HG03442 (cell line): ENCODE results near the gene RPUSD1.
A peak's percentile ranks its signal among the peaks of the same experiment; 100 is the strongest.
"Not testable (repeated sequence)": the region's sequence is repeated elsewhere in the genome, so short reads cannot be mapped to it uniquely, and the experiment has no call there.

ENCODE experiments used
- ATAC-seq: cut with Tn5 transposase; IDR thresholded peaks from one replicate; pipeline ENCODE4 v1.9.1; 2021; ENCODE audit warnings: mild to moderate bottlenecking, moderate library complexity; ENCODE audit not compliant: unreplicated experiment

RPUSD1 gene, protein sequence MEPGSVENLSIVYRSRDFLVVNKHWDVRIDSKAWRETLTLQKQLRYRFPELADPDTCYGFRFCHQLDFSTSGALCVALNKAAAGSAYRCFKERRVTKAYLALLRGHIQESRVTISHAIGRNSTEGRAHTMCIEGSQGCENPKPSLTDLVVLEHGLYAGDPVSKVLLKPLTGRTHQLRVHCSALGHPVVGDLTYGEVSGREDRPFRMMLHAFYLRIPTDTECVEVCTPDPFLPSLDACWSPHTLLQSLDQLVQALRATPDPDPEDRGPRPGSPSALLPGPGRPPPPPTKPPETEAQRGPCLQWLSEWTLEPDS

DNA sequence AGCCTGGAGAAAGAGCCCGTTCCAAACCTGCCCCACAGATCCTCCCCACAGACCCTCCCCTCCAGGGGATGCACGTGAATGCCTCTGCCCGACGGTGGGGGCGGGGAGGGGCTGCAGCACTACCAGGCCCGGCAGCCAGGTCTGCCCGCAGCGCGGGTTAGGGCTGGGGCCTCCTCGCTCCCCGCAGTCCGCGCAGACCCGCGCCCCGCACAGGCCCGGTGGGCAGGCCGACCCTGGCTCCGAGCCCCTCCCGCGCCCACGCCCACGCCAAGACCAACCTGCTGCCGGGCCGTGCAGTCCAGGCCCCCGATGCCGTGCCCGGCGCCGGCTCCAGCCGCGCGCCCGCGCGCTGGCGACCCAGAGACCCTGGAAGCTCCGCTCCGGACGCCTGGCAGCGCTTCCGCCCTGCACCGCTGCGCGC, at the start of gene RPUSD1:
Gene RPUSD1 (minus strand): TSS at position 404 of the 421 bp plus-strand sequence. CDS start 644 bp downstream, outside the sequence.
- ATAC-seq = peak; percentile 22

DNA sequence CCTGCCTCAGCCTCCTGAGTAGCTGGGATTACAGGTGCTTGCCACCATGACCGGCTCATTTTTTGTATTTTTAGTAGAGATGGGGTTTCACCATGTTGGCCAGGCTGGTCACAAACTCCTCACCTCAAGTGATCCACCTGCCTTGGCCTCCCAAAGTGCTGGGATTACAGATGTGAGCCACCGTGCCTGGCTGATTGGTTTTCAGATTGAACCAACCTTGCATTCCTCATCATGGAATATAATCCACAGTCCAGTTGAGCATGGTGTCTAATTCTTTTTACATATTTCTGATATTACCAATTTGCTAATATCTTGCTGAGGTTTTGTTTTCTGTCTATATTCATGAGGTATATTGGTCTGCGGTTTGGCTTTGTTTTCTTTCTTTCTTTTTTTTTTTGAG, 48.6 kb upstream of the RPUSD1 start:
- ATAC-seq = not testable (repeated sequence)

DNA sequence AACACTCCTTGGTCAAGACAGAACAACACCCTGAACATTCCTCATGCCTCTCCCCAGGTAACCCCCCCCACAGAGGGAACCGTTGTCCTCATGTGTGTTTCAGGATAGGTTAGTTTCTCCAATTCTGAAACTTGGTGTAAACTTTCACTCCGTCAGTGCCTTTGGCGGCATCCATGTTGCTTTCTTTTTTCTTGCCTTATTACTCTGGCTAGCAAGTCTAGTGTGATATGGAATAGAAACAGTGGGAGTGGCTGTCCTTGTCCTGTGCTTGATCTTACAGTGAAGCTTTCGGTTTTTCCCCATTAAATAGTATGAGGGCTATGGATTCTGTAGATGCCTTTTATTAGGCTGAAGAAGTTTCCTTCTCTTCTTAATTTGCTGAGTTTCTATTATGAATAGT, 48.0 kb upstream of the RPUSD1 start:
- ATAC-seq = no peak

GRCh38 chr16:835373-835772, 47.2 kb upstream of the RPUSD1 start:
- no peak for ATAC-seq

GRCh38 chr16:833411-833810, 45.2 kb upstream of the RPUSD1 start:
- no peak for ATAC-seq

DNA sequence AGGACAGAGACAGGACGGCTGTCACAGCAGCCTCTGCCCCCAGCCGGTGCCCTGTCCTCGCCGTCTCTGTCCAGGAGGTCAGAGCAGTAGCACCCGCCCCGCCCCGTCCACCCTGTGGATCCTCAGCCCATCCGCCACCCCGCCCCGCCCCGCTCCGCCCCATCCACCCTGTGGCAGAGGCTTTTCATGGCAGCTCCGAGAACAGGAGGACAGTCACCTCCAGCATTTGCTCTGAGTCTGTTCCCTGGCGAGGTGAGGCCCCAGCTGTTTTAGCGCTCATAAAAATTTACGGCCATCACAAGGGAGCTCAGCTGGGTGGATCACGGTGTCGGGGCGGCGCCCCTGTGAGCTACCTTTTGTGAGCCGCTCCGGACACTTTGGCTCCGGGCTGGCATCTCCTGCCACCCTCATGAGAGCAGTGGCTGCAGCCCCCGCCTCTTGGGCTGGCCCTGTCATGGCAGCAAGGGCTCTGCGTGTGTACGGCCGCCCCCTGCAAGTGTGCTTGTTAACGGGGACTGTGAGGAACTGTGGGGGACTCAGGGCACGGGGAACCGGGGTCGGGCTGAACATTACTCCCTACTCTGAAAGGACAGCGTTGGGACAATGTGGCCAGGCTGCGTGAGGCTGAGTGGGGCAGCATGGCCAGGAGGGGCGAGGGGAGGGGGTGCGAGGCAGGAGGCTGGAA, 44.6 kb upstream of the RPUSD1 start:
- ATAC-seq = no peak

GRCh38 chr16:831571-832413, 43.6 kb upstream of the RPUSD1 start:
- no peak for ATAC-seq

- no peak for ATAC-seq
Observed at GRCh38 chr16:830871-831570, 42.8 kb upstream of the RPUSD1 start.

GRCh38 chr16:830107-830870, 42.1 kb upstream of the RPUSD1 start:
- ATAC-seq = no peak

DNA sequence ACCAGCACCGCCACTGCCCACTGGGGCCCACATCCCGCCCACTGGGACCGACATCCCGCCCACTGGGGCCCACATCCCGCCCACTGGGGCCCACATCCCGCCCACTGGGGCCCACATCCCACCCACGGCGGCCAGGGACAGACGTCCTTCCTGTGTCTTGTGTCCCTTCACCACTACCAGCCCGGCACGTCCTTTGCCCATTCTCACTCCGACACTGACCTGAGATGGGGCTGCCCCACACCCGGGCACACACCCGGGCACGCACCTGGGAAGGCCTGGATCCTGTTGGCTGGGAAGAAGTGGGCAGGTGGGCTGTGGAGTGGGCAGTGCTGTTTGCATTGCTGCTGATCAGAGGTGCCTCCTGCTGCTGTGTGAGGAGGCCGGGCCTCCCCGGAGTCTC, 40.7 kb upstream of the RPUSD1 start:
- no peak for ATAC-seq

DNA sequence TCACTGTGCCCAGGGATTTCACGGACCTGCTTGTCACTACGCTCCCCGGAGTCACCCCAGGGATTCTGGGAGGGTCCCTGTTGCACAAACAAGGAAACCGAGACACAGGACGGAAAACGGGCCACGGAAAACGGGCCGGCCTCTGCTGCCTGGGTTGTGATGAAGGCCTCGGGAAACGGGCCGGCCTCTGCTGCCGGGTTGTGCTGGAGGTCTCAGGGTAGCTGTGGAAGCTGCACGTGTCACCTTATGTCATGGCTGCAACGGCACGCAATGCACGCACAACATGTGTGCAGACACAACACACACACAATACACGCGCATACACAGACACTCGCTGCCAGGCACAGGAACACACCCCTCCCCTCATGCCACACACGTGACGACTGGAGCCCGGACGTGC, 39.3 kb upstream of the RPUSD1 start:
- no peak for ATAC-seq

DNA sequence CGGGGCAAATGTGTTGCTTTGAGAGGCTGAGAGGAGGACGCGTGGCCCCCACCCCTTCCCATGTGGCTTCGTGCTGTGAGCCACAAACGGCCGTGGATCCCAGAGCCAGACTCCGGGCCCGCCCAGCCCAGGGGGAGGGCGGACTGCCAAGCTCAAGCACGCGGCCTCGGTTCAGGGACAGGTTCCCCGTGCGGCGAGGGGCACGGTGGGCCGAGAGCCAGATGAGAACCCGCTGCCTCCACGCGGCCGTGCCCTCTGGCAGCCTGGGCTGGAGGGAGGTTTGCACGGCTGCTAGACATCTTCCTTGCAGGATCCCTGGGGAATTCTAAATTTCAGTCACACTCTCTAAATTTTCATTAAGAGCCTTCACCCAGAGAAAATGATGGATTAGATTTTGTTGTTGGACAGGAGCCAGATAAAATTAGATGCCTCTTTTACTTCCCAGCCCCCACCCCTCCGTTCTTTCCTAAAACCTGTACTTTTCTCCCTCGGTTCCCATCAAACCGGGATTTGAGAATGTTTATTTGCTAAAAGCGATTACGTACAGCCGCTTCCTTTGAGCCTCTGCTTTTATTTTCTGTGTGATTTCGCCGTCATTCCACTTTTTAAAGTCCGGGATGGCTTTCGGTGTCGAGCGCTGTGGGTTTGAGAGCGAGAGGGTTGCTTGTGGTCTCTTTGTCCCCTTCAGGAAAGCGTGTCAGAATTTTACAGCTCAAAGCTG, 37.3 kb upstream of the RPUSD1 start:
- ATAC-seq = no peak

DNA sequence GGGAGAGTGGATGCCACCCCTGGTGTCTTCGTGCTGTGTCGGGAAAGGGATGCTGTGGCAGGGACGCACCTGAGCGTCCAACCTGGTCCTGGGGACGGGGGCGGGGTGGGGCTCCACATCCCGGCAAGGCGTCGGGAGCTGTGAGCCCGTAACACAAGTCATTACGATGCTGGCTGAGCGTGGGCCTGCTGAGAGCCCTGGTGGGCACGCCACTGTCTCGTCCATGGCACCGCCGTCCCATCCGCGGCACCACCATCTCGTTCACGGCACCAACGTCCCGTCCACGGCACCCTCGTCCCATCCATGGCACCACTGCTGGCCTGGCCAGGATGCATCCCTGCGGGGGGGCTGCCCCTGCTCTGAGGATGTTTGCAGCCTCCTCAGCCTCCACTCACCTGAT, 36.4 kb upstream of the RPUSD1 start:
- ATAC-seq = no peak

DNA sequence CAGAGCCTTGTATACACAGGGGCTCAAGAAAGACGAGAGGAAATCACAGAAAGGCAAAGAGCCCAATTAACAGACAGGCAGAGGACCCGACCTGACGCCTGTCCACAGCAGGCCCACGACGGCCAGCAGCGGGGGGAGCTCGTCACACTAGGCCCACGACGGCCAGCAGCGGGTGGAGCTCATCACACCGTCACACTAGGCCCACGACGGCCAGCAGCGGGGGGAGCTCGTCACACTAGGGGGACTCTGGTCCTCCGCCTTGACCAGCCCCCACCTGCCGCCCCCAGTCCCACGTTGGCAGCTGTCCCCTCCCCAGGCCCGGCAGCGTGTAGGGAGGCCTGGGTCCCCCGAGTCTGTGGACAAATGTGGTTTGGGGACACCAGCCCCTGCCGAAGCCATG, 36.0 kb upstream of the RPUSD1 start:
- no peak for ATAC-seq

- ATAC-seq = no peak
Observed at GRCh38 chr16:822909-823297, 34.7 kb upstream of the RPUSD1 start.

- no peak for ATAC-seq
Observed at GRCh38 chr16:822174-822908, 34.2 kb upstream of the RPUSD1 start.

DNA sequence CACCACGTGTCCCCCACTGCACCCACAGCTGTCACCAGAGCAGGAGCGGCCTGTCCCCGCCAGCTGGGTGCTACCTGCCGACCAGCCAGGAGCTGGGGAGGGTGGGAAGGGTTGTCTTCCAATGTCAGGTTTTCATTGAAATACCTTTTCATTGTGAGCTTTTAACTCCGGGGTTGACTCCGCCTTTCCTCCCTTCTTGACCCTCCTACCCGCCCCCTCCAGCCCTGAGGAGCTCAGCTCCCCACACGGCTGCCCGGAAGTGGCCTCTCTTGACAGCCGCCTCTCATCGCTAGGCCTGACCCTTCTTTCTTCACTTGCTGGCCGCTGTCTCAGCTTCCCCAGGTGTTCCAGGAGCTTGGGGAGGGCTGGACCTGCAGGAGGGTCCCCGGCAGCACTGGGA, 33.6 kb upstream of the RPUSD1 start:
- no peak for ATAC-seq

GRCh38 chr16:820748-821147, 32.6 kb upstream of the RPUSD1 start:
- ATAC-seq = no peak

GRCh38 chr16:820044-820408, 31.8 kb upstream of the RPUSD1 start:
- not testable (repeated sequence) for ATAC-seq
